ENCODE results near the gene ITGA1.

ITGA1 gene

GRCh38 chr5:52811067-52811749 is 23.5 kb downstream of the ITGA1 start:
- Histone ChIP-seq H3K27me3 (ENCODE audit: insufficient read depth, poor library complexity, severe bottlenecking) (no peaks in the 10 kb centered on the region), H3K27ac (replicated peaks) (peak overlapping the region; percentile 49), H3K4me3 (replicated peaks; ENCODE audit: insufficient read depth, low read length) (no peak overlapping the region)
- peak; percentile 67 to 85 for DNase-seq (ENCODE audit: low read depth in 1 of 2, low spot score in 1 of 2)
- TF ChIP-seq GABPA (IDR thresholded peaks at IDR 0.05; ENCODE audit: low read depth) (no peak; the same call in 1 of the 2 replicates), SPI1 (IDR thresholded peaks at IDR 0.05; ENCODE audit: borderline replicate concordance, low read depth) (no peak), POLR2AphosphoS5 (IDR thresholded peaks at IDR 0.05; ENCODE audit: low read depth) (no peak; the same call in 1 of the 2 replicates), REST (IDR thresholded peaks at IDR 0.05; ENCODE audit: insufficient replicate concordance, low read depth) (no peak)

GRCh38 chr5:52814352-52815148 is 26.8 kb downstream of the ITGA1 start:
- TF ChIP-seq GABPA (IDR thresholded peaks at IDR 0.05; ENCODE audit: low read depth) = no peak
- TF ChIP-seq REST (IDR thresholded peaks at IDR 0.05; ENCODE audit: insufficient replicate concordance, low read depth) = no peak
- no peak for TF ChIP-seq CTCF (IDR thresholded peaks at IDR 0.05; ENCODE audit: insufficient read depth, low read length)
- TF ChIP-seq POLR2AphosphoS5 (IDR thresholded peaks at IDR 0.05; ENCODE audit: low read depth) = no peak
- TF ChIP-seq SPI1 (IDR thresholded peaks at IDR 0.05; ENCODE audit: borderline replicate concordance, low read depth) = no peak
- H3K27me3 ChIP-seq (ENCODE audit: insufficient read depth, poor library complexity, severe bottlenecking) = no peaks in the 10 kb centered on the region
- H3K4me3 ChIP-seq (replicated peaks; ENCODE audit: insufficient read depth, low read length) = no peak overlapping the region

GRCh38 chr5:52817818-52818217 is 30.1 kb downstream of the ITGA1 start:
- no peak for DNase-seq (ENCODE audit: low read depth in 1 of 2, low spot score in 1 of 2)
- no peaks in the 10 kb centered on the region for H3K27me3 ChIP-seq (ENCODE audit: insufficient read depth, poor library complexity, severe bottlenecking)
- H3K4me3 ChIP-seq (replicated peaks; ENCODE audit: insufficient read depth, low read length) = no peak overlapping the region
- no peak overlapping the region for H3K27ac ChIP-seq (replicated peaks)
- TF ChIP-seq REST (IDR thresholded peaks at IDR 0.05; ENCODE audit: insufficient replicate concordance, low read depth) (no peak), POLR2AphosphoS5 (IDR thresholded peaks at IDR 0.05; ENCODE audit: low read depth) (no peak), GABPA (IDR thresholded peaks at IDR 0.05; ENCODE audit: low read depth) (no peak), CTCF (IDR thresholded peaks at IDR 0.05; ENCODE audit: insufficient read depth, low read length) (no peak), SPI1 (IDR thresholded peaks at IDR 0.05; ENCODE audit: borderline replicate concordance, low read depth) (no peak)

More at GRCh38 chr5:52814352-52815148, 26.8 kb downstream of the ITGA1 start:
- no peak overlapping the region for H3K27ac ChIP-seq (replicated peaks)
- no peak for DNase-seq (ENCODE audit: low read depth in 1 of 2, low spot score in 1 of 2)
